ENCODE results near the gene MIER1.
"Not testable (repeated sequence)": the region's sequence is repeated elsewhere in the genome, so short reads cannot be mapped to it uniquely, and the experiment has no call there.

Gene MIER1

DNA sequence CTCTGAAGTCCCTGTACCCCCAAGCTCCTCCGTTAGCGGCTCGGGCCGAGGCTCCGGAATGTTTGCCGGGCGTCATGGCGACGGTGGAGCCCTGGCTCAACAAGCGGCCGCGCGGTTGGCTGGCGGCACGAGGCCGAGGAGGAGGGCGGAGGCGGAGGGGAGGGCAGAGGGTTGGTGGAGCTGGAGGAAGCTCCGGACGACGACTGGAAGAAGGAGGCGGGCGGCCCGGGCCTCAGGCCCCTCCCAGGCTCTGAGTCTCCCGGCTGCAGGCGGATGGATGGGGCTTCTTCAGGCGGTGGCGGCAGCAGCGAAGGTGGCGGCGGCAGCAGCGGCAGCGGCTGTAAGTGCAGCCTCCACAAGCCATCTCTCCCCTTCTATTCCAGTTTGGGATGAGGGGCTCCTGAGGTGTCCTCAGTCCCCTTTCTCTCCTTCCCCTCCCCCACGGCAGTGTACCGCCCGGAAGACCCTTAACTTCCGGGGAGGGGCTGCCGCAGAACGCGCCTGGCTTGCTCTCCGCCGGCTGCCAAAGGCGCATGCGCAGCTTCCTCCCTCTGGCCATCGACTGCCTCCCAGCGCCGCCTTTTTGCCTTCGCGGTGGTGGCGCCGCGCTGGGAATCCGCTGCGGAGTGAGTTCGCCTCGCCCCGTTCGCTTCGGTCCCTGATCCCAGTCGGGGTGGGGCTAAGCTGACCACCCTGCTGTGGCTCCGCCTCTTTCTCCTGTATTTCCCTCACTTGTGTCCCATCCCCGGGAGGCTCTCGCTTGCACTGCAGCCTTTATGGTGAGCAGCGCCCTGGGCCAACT, at the start of gene MIER1, which contains the start of gene DNAI4:
Gene MIER1 (plus strand): TSS at position 235 of the 802 bp plus-strand sequence. CDS start 39 bp downstream, at position 274.
Gene DNAI4 (minus strand): TSS at position 101 of the 802 bp plus-strand sequence. CDS start 25 bp downstream, at position 76.
- peak; percentile 96 for DNase-seq

DNA sequence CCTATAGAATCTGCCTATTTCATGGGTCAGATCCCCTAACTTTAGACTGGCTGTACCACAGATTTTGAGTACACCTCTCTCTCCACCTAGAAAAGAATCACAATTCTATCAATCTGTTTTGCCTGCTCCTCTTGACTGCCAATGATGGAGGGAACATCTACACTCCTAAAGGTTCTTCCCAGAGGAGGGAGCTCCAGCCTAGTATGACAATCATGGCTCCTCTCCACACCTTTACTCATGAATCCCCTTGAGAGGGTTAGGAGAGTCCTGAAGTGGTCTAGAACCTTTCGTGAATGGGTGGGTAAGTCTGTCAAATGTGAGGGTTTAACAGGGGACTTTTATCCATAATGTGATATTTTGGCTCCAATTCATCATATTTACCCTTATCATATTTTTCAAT, 48.1 kb upstream of the MIER1 start:
- no peak for DNase-seq

- DNase-seq = no peak
These were observed 35.8 kb upstream of the MIER1 start for GRCh38 chr1:66889030-66889429.

DNA sequence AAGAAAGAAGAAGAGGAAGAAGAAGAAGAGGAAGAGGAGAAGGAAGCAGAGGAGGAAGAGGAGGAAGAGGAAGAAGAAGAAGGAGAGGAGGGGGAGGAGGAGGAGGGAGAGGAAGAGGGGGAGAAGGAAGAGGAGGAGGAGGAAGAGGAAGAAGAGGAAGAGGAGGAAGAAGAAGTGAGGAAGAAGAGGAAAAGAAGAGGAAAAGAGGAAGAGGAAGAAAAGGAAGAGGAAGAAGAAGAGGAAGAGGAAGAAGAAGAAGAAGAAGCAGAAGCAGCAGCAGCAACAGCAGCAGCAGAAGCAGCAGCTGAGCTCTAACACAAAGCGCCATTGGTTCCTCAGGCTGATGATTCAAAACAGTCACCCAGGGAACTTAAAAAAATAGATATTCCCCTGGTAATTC, 34.2 kb upstream of the MIER1 start:
- DNase-seq = no peak

DNA sequence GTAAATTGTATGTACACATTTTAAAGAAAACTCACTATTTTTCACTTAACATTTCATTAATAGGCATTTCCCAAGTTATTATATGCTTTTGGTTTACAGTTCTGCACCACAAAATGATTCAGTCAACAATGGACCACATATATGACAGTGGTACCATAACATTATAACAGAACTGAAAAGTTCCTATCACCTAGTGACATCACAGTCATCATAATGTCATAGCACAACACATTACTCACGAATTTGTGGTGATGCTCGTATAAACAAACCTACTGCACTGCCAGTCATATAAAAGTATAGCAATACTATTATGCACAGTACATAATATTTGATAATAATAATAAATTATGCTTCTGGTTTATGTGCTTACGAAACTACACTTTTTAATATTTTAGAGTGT, 31.1 kb upstream of the MIER1 start:
- DNase-seq = no peak

DNA sequence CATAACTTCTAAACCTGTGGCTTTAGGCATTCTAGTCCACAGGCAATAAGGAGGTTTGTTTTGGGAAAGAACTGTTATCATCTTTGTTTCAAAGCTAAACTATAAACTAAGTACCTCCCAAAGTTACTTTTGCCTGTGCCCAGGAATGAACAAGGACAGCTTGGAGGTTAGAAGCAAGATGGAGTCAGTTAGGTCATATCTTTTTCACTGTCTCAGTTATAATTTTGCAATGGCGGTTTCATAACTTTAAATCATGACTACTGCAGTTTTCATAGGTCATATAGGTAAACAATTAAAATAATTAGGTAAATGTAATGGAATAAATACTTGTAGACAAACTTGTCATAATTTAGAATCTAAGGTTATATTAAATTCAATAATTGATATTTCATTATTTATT, 9.6 kb upstream of the MIER1 start:
- DNase-seq = not testable (repeated sequence)

DNA sequence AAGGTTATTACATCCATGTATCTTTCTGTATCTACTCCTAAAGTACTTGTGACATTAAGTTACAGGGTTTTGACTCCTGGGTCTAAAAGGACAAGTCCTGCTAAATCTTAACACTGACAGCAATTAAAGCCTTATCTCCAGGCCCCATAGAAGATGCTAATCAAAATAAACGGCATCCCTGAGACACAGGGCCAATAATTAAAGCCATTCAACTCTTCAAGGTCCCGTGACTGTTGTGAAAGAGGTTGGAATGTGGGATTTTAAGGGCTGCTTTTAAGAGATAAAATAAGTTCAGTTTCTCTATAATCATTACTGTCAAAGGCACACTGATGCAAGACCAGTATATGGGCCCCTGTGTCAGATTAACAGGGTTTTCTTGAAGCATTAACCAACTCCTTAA, 8.5 kb upstream of the MIER1 start:
- no peak for DNase-seq

GRCh38 chr1:66917476-66917875, 7.3 kb upstream of the MIER1 start:
- DNase-seq = no peak

DNA sequence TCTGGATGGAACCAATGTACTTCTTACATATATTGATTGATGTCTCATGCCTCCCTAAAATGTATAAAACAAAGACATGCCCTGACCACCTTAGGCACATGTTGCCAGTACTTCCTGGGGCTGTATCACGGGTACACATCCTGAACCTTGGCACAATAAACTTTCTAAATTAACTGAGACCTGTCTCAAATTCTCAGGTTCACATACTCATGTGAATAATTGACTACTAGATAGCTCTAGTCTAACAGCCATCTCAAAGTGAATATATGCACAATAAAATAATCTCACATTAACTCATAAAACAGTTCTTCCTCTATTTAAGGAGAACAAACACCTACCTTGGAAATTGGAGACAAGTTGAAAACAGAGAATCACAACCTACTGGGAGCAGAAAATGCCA, 5.7 kb upstream of the MIER1 start:
- no peak for DNase-seq

- DNase-seq = no peak
These were observed 5.0 kb upstream of the MIER1 start for GRCh38 chr1:66919828-66920227.

DNA sequence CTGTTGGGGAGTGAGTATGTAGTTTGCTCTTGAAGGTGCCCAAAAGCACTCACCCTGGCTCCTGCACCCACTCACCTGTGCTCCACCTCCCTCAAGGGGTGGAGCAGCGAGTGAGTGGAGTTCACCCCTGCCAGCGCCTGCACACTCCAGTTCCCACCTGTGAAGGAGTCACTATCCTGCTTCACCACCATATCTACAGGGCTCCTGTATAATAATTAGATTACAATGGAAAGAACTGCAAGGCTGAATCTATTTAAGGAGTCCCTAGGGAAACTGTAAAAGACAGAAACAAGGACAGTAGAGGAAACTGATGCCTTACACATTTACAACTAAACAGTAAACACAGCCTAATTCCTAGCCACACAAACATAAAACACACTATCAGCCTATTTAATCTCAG, 4.2 kb upstream of the MIER1 start:
- DNase-seq = no peak

- no peak for DNase-seq
These were observed 744 bp downstream of the MIER1 start for GRCh38 chr1:66925558-66925910.

DNA sequence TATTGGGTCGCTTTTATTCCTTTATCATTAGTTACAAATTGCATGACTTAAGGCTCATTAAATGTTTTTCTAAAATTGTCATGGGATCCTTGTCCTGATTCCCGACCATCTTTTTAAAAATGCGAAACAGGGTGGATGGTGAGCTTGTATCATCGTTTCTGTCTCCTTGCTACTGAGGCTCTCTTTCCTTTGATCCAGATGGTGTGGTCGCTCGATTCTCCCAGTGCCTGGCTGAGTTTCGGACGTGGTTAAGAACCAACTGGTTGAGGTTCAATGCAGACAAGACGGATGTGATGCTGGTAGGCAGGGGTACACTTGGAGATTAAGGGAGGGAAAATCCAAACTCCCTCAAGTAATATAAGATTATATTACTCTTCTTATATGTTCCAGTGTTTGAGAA, 1.2 kb downstream of the MIER1 start:
- no peak for DNase-seq

- DNase-seq = no peak
These were observed 2.7 kb downstream of the MIER1 start for GRCh38 chr1:66927528-66927927.

- DNase-seq = no peak
These were observed 4.4 kb downstream of the MIER1 start for GRCh38 chr1:66929146-66929688.

DNA sequence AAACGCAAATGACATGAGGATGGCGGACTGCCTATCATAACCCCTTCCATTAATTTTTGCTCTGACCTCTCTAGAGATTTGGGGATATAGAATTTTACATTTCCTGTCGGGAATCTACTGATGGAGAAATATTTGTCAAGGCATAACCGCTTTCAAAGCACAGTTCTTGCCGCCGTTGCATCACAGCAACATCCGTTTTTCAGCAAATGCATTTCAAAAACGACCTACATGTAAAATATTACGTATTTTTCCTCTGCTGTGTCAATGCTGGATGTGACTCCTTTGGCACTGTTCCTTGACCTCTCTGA, 4.9 kb downstream of the MIER1 start:
- no peak for DNase-seq

DNA sequence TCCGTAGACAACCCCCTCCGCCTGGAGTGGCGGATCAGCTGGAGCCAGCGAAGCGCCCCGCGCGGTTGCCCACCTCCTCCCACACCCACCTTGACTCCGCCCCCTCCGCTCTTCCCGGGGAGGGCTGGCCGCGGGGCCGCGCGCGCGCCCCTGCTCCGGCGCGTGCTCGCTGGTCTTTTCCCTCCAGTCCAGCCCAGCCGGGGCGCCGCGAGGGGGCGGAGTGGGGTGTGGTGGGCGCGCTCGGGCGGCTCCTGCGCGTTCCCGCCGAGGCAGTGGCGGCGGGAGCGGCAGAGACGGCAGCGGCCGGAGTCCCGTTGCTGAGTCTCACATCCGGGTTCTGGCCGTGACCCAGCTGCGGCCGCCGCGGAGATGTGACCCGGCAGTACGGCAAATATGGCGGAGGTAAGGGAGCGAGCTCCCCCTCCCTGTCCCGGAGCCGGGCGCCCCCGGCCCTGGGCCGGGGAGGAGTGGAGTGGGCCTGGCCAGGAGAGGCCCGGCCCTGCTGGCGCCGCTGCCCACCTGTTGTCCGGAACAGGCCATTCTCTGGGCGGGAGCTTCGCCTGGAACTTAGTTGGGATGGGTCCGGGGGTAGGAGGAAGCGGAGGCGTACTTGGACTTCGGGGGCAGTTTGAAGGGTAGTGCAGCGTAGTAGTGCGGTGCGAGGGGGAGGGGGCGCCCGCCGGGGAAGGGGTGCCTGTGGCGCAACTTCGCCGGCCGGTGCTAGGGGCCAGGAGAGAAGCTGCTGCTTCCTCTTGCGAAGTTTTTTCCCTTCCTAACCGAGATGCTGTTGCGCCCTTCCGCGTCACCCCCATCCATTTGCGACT, 5.4 kb downstream of the MIER1 start:
- DNase-seq = peak; percentile 96

DNA sequence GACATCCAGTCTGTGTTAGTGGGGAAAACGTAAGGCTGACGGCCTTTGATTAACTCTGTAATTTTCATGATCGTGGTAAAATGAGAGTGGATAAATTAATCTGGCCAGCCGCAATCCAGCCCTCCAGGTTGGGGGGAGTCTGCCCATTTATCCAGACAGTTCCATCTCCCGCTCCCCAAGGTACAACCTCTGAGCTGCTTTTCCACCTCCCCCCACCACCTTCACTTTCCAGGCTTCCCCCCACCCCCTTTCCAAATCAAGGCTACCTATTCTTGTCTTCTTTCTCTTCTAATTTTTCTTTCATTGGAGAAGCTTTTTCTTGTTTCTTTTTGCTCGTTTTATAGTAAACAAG, 6.0 kb downstream of the MIER1 start:
- no peak for DNase-seq

- DNase-seq = no peak
These were observed 6.8 kb downstream of the MIER1 start for GRCh38 chr1:66931590-66931989.

- no peak for DNase-seq
These were observed 7.5 kb downstream of the MIER1 start for GRCh38 chr1:66932291-66932690.

DNA sequence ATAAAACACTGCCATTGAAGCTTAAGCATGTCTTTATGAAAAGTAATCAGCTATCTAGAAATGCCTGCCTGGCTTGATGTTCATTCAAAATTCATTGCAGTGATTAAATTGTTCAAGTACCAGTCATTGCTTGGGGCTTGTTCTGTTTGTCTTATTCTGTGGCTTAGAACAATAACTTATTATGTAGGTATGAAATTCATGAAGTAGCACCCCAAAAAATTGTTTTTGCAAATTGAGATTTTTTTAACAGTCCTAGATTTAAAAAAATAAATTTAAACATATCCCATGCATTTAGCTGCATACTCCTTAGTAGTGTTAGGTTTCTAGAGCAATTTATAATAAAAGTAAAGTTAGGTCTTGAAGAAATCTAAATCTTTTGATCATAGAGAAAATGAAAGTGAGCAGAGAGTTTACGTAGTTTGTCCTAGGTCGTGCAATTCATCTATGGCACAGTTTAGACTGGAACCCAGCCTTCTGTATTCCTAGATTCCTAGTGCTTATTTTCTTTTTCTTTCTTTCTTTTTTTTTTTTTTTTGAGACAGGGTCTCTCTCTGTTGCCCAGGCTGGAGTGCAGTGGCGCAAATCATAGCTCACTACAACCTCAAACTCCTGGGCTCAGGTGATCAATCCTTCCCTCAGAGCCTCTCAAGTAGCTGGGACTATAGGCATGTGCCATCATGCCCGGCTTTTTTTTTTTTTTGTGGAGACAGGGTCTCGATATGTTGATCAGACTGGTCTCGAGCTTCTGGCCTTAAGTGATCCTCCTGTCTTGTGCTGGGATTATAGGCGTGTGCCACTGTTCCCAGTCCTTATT, 9.3 kb downstream of the MIER1 start:
- no peak for DNase-seq

- DNase-seq = no peak
These were observed 12.9 kb downstream of the MIER1 start for GRCh38 chr1:66937529-66938234.

- no peak for DNase-seq
These were observed 13.8 kb downstream of the MIER1 start for GRCh38 chr1:66938613-66939012.

Measured in activated CD8-positive, alpha-beta memory T cell treated with anti-CD3 and anti-CD28 coated beads, Interleukin-2, amount 50 U/mL, for 48 hours (primary cell).